SK-N-SH (cell line): ENCODE results near the gene TMPRSS9. TPM values are rescaled to one million over a fixed set of nuclear protein-coding genes. Genes with fewer than 3 reads are reported as not detected.

ENCODE experiments used
- CTCF ChIA-PET: fragments of 300-600, 350-600 bp; formaldehyde crosslinking; extraction: SDS; loops from one replicate; lab custom pipeline; 2021; lab: Yijun Ruan, JAX
- POLR2A ChIA-PET: fragments of 350-600 bp; sonication (Branson Sonifier 250); formaldehyde crosslinking; extraction: SDS; loops from one replicate; lab custom pipeline; 2020; ENCODE audit warnings: antibody characterized with exemption, inconsistent platforms; lab: Yijun Ruan, JAX
- DNase-seq: peaks from one replicate; pipeline ENCODE4 v3.0.0; 2012
- H2AFZ ChIP-seq: fragments of 200-600 bp; sonication (generic); 2 replicates; pipeline ENCODE4 v1.8.1; 2016; ENCODE audit warnings: antibody characterized with exemption, mild to moderate bottlenecking, low read depth
- H3F3A ChIP-seq: fragments of 200-600 bp; sonication (generic); replicated peaks from 2 replicates; pipeline ENCODE3; 2016; ENCODE audit warnings: antibody characterized with exemption, mild to moderate bottlenecking; ENCODE audit not compliant: insufficient read depth
- H3K27ac ChIP-seq, 2 experiments: fragments of 200-500 bp in 1 of 2; fragments of 200-600 bp in 1 of 2; sonication (Bioruptor generic) in 1 of 2; sonication (generic), shearing (Covaris generic) in 1 of 2; 2 replicates each; pipeline versions ENCODE4 v1.5.1 to v1.6.1; 2014 to 2016; ENCODE audit warnings: low read depth in 2 of 2, inconsistent platforms in 1 of 2, low read length in 1 of 2, mild to moderate bottlenecking in 1 of 2, mixed read lengths in 1 of 2
- H3K27me3 ChIP-seq: fragments of 200-600 bp; sonication (generic), shearing (Covaris generic); 2 replicates; pipeline ENCODE4 v1.6.1; 2016; ENCODE audit warnings: mixed run types; ENCODE audit not compliant: insufficient read depth
- H3K36me3 ChIP-seq, 2 experiments: fragments of 200-500 bp in 1 of 2; fragments of 200-600 bp in 1 of 2; sonication (Bioruptor generic) in 1 of 2; sonication (generic) in 1 of 2; replicated peaks in 1 of 2; 2 replicates each; pipeline versions ENCODE3 to v1.5.1; 2014 to 2016; ENCODE audit warnings: low read length in 1 of 2, mild to moderate bottlenecking in 1 of 2; ENCODE audit not compliant: insufficient read depth in 2 of 2, control insufficient read depth in 1 of 2
- H3K4me1 ChIP-seq, 2 experiments: fragments of 200-500 bp in 1 of 2; fragments of 200-600 bp in 1 of 2; sonication (Bioruptor generic) in 1 of 2; sonication (generic), shearing (Covaris generic) in 1 of 2; 2 replicates each; pipeline versions ENCODE4 v1.5.1 to v1.6.1; 2014 to 2016; ENCODE audit warnings: low read depth in 1 of 2, low read length in 1 of 2, mixed run types in 1 of 2; ENCODE audit not compliant: insufficient read depth in 2 of 2, control insufficient read depth in 1 of 2
- H3K4me2 ChIP-seq: fragments of 200-600 bp; sonication (generic), shearing (Covaris generic); 2 replicates; pipeline ENCODE4 v1.6.1; 2017; ENCODE audit warnings: mixed run types
- H3K4me3 ChIP-seq, 2 experiments: fragments of 200-500 bp in 1 of 2; fragments of 200-600 bp in 1 of 2; sonication (Bioruptor generic) in 1 of 2; sonication (generic), shearing (Covaris generic) in 1 of 2; 2 replicates each; pipeline versions ENCODE4 v1.5.1 to v1.8.1; 2014 to 2016; ENCODE audit warnings: low read depth in 2 of 2, inconsistent platforms in 1 of 2, low read length in 1 of 2, mild to moderate bottlenecking in 1 of 2, mixed read lengths in 1 of 2, moderate library complexity in 1 of 2
- H3K79me2 ChIP-seq: fragments of 200-600 bp; sonication (generic); 2 replicates; pipeline ENCODE4 v1.8.1; 2017; ENCODE audit warnings: mild to moderate bottlenecking; ENCODE audit not compliant: insufficient read depth
- H3K9ac ChIP-seq: fragments of 200-600 bp; sonication (generic); 2 replicates; pipeline ENCODE4 v1.6.1; 2017; ENCODE audit warnings: mixed run types
- H3K9me2 ChIP-seq: fragments of 200-600 bp; sonication (generic); 2 replicates; pipeline ENCODE4 v1.6.1; 2017; ENCODE audit warnings: mixed run types
- H3K9me3 ChIP-seq: fragments of 200-600 bp; sonication (generic); 2 replicates; pipeline ENCODE4 v1.6.1; 2017; ENCODE audit warnings: mixed run types, mild to moderate bottlenecking, moderate library complexity
- H4K20me1 ChIP-seq: fragments of 200-600 bp; sonication (generic); 2 replicates; pipeline ENCODE4 v1.6.1; 2017; ENCODE audit warnings: mild to moderate bottlenecking, mixed run types; ENCODE audit not compliant: insufficient read depth
- CHD2 ChIP-seq: fragments of 150-350 bp; IDR thresholded peaks from 2 replicates; pipeline ENCODE4 v1.6.1; 2018; ENCODE audit warnings: low read length; ENCODE audit not compliant: partially characterized antibody
- ELF1 ChIP-seq: IDR thresholded peaks from 2 replicates; pipeline ENCODE4 v1.4.0; 2012
- EP300 ChIP-seq, 2 experiments: IDR thresholded peaks; 2 replicates each; pipeline versions ENCODE4 v1.4.0 to v1.6.1; 2012; ENCODE audit warnings: borderline replicate concordance in 1 of 2, low read depth in 1 of 2, low read length in 1 of 2
- EZH2phosphoT487 ChIP-seq: fragments of 200-600 bp; sonication (generic); IDR thresholded peaks from 2 replicates; pipeline ENCODE4 v1.6.1; 2017; ENCODE audit warnings: low read depth, mixed run types, mild to moderate bottlenecking, antibody characterized with exemption, moderate library complexity, borderline replicate concordance
- FOSL2 ChIP-seq: IDR thresholded peaks from 2 replicates; pipeline ENCODE4 v1.4.0; 2012; ENCODE audit warnings: low read depth, mild to moderate bottlenecking, moderate library complexity, borderline replicate concordance
- FOXJ3 ChIP-seq: sonication (generic); formaldehyde crosslinking; IDR thresholded peaks from 2 replicates; pipeline ENCODE4 v1.5.1; 2020; ENCODE audit warnings: mild to moderate bottlenecking, missing genetic modification reagents
- GATA2 ChIP-seq: sonication (generic); formaldehyde crosslinking; IDR thresholded peaks from 2 replicates; pipeline ENCODE4 v1.5.0; 2020; ENCODE audit warnings: mild to moderate bottlenecking, missing genetic modification reagents
- MEF2A ChIP-seq: IDR thresholded peaks from 2 replicates; pipeline ENCODE4 v1.4.0; 2012; ENCODE audit warnings: low read depth, borderline replicate concordance
- NFIC ChIP-seq: IDR thresholded peaks from 2 replicates; pipeline ENCODE4 v1.4.0; 2012; ENCODE audit warnings: borderline replicate concordance
- PBX3 ChIP-seq: IDR thresholded peaks from 2 replicates; pipeline ENCODE4; 2012
- RFX5 ChIP-seq: IDR thresholded peaks from 2 replicates; pipeline ENCODE4 v1.6.1; 2012; ENCODE audit warnings: mild to moderate bottlenecking, improper control_type of control experiment, low read length
- RXRA ChIP-seq: IDR thresholded peaks from 2 replicates; pipeline ENCODE4 v1.4.0; 2012; ENCODE audit warnings: low read depth, mild to moderate bottlenecking, borderline replicate concordance
- SIN3A ChIP-seq: IDR thresholded peaks from 2 replicates; pipeline ENCODE4 v1.6.1; 2012; ENCODE audit warnings: low read depth, mild to moderate bottlenecking, low read length, moderate library complexity, borderline replicate concordance
- SMC3 ChIP-seq: IDR thresholded peaks from 2 replicates; pipeline ENCODE4 v1.6.1; 2012; ENCODE audit warnings: low read depth, low read length, improper control_type of control experiment
- TCF12 ChIP-seq: IDR thresholded peaks from 2 replicates; pipeline ENCODE4 v1.4.0; 2012
- TEAD4 ChIP-seq: IDR thresholded peaks from 2 replicates; pipeline ENCODE4 v1.4.0; 2012; ENCODE audit warnings: mild to moderate bottlenecking, borderline replicate concordance; ENCODE audit not compliant: insufficient read depth
- USF1 ChIP-seq: IDR thresholded peaks from 2 replicates; pipeline ENCODE4 v1.4.0; 2012; ENCODE audit warnings: low read depth, borderline replicate concordance
- YY1 ChIP-seq: IDR thresholded peaks from 2 replicates; pipeline ENCODE4 v1.4.0; 2012; ENCODE audit warnings: low read depth, mild to moderate bottlenecking
- ZBTB33 ChIP-seq: IDR thresholded peaks from 2 replicates; pipeline ENCODE4 v1.4.0; 2012; ENCODE audit warnings: low read depth, borderline replicate concordance
- WGBS: methylation state at CpG from one replicate; pipeline ENCODE4 v1.1.6; 2017; ENCODE audit warnings: low lambda C conversion rate; 5-methylcytosine and 5-hydroxymethylcytosine counted together
- polyA plus RNA-seq, 3 experiments: library from polyadenylated mRNA; depleted of rRNA; stranded (reverse); fragments of >200 nt; gene quantifications; 2 replicates each; pipeline ENCODE4 v1.2.3, GENCODE V29; 2012
- TF ChIP-seq, protein P1 (sequence below): IDR thresholded peaks from 2 replicates; pipeline ENCODE4 v1.6.1; 2012; ENCODE audit warnings: mild to moderate bottlenecking, low read depth, low read length, moderate library complexity

TMPRSS9 gene
- polyA plus RNA-seq, 1 of the 3 experiments (the other 2 are of a cell fraction): not detected

DNA sequence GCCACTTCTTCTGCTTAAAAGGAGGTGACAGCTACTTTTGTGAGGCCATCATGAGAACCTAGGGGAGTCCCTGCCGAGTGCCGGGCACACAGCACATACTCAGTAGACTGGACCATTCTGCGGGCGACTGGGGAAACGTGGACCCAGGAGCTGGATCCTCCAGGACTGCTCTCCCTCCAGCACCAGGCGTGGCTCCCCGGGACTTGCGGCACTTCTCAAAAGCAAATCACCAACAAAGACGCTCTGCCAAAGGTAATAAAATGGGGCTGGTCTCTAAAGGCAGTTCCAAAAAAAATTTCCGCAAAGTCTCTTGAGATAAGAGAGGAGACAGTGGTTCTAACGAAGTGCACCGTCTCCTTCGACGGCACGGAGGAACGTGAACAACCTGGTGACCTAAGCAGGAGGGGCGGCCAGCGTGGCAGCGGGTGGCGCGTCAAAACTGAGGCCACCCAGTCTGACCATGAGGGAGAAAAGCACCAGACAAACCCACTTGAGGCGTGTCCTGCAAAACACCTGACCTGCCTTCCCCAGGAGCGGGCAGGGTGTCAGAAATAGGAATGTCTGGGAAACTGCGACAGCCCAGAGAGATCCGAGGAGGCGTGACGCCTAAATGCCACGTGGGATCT is 1.4 kb upstream of the TMPRSS9 start:
- DNase-seq: no peak
- H3K27me3 ChIP-seq: peaks cover 21% of the 10 kb centered on the region
- peaks cover 0 to 10% of the 10 kb centered on the region in 2 experiments; a peak in 1 of 4 replicates for H3K4me1 ChIP-seq
- H3K4me3 ChIP-seq: no peak overlapping the region
- H3K79me2 ChIP-seq: no peaks in the 10 kb centered on the region
- H3K27ac ChIP-seq: no peak overlapping the region
- H3K4me2 ChIP-seq: no peak overlapping the region
- no peaks in the 10 kb centered on the region for H3K9me2 ChIP-seq
- no peaks in the 10 kb centered on the region for H3K9me3 ChIP-seq
- no peaks in the 10 kb centered on the region for H4K20me1 ChIP-seq
- CTCF ChIA-PET: interaction anchor here (1.1 kb wide), 1 partner anchor 13 kb away, joined by 3 read pairs; no protein-coding TSS in a partner anchor
- no peaks in the 10 kb centered on the region for H3F3A ChIP-seq
- no peak overlapping the region for H3K9ac ChIP-seq
- no peak overlapping the region for H2AFZ ChIP-seq
- TF ChIP-seq USF1: no peak
- TF ChIP-seq ZBTB33: no peak
- TF ChIP-seq GATA2: no peak
- TF ChIP-seq EZH2phosphoT487: no peak
- no peak for TF ChIP-seq CHD2
- no peak for TF ChIP-seq FOXJ3
- TF ChIP-seq YY1: no peak
- TF ChIP-seq SIN3A: no peak
- no peak for TF ChIP-seq EP300 (IDR thresholded peaks at IDR 0.05; ENCODE audit: borderline replicate concordance in 1 of 2, low read depth in 1 of 2, low read length in 1 of 2)
- no peak for TF ChIP-seq RXRA
- TF ChIP-seq MEF2A: no peak
- no peak for TF ChIP-seq SMC3
- TF ChIP-seq TEAD4: no peak
- TF ChIP-seq FOSL2: no peak
- TF ChIP-seq NFIC: no peak
- TF ChIP-seq, protein P1, sequence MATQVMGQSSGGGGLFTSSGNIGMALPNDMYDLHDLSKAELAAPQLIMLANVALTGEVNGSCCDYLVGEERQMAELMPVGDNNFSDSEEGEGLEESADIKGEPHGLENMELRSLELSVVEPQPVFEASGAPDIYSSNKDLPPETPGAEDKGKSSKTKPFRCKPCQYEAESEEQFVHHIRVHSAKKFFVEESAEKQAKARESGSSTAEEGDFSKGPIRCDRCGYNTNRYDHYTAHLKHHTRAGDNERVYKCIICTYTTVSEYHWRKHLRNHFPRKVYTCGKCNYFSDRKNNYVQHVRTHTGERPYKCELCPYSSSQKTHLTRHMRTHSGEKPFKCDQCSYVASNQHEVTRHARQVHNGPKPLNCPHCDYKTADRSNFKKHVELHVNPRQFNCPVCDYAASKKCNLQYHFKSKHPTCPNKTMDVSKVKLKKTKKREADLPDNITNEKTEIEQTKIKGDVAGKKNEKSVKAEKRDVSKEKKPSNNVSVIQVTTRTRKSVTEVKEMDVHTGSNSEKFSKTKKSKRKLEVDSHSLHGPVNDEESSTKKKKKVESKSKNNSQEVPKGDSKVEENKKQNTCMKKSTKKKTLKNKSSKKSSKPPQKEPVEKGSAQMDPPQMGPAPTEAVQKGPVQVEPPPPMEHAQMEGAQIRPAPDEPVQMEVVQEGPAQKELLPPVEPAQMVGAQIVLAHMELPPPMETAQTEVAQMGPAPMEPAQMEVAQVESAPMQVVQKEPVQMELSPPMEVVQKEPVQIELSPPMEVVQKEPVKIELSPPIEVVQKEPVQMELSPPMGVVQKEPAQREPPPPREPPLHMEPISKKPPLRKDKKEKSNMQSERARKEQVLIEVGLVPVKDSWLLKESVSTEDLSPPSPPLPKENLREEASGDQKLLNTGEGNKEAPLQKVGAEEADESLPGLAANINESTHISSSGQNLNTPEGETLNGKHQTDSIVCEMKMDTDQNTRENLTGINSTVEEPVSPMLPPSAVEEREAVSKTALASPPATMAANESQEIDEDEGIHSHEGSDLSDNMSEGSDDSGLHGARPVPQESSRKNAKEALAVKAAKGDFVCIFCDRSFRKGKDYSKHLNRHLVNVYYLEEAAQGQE: no peak
- TF ChIP-seq TCF12: no peak
- TF ChIP-seq ELF1: no peak
- no peak for TF ChIP-seq RFX5
- no peak for TF ChIP-seq PBX3
- TF ChIP-seq, all 33 proteins: peak for 0
- 31% methylated on average over 22 of the region's 28 CpGs for WGBS
- POLR2A ChIA-PET: no interaction called here
- H3K36me3 ChIP-seq: peaks cover 0 to under 1% of the 10 kb centered on the region in 2 experiments
